MM.1S (cell line): Measurements from ENCODE around the gene RGS17.

Experiments used
- DNase-seq: peaks from one replicate; pipeline ENCODE4 v3.0.0-alpha.2; 2015
- H2AFZ ChIP-seq: fragments of 300-600 bp; sonication (generic); 2 replicates; pipeline ENCODE4 v1.6.0; 2016; ENCODE audit warnings: antibody characterized with exemption, low read length
- H3F3A ChIP-seq: fragments of 300-600 bp; sonication (generic); 2 replicates; pipeline ENCODE4 v1.6.1; 2016; ENCODE audit warnings: mild to moderate bottlenecking, antibody characterized with exemption, low read length, moderate library complexity, mixed read lengths; ENCODE audit not compliant: insufficient read depth
- H3K27ac ChIP-seq: fragments of 300-600 bp; sonication (generic); 2 replicates; pipeline ENCODE4 v1.5.1; 2016; ENCODE audit warnings: mild to moderate bottlenecking, low read length
- H3K27me3 ChIP-seq: fragments of 300-600 bp; sonication (generic); replicated peaks from 2 replicates; pipeline ENCODE4 v1.6.0; 2016; ENCODE audit warnings: low read length; ENCODE audit not compliant: insufficient read depth
- H3K36me3 ChIP-seq: fragments of 300-600 bp; sonication (generic); replicated peaks from 2 replicates; pipeline ENCODE4 v1.6.1; 2016; ENCODE audit warnings: mild to moderate bottlenecking, low read length, mixed read lengths; ENCODE audit not compliant: insufficient read depth
- H3K4me1 ChIP-seq: fragments of 300-600 bp; sonication (generic); 2 replicates; pipeline ENCODE4 v1.6.1; 2016; ENCODE audit warnings: low read length, mixed read lengths
- H3K4me2 ChIP-seq: fragments of 300-600 bp; sonication (generic); 2 replicates; pipeline ENCODE4 v1.6.0; 2016; ENCODE audit warnings: low read depth, low read length
- H3K4me3 ChIP-seq: fragments of 300-600 bp; sonication (generic); 2 replicates; pipeline ENCODE4 v1.5.1; 2016; ENCODE audit warnings: low read length, mixed read lengths
- H3K79me2 ChIP-seq: fragments of 300-600 bp; sonication (generic); 2 replicates; pipeline ENCODE4 v1.6.1; 2016; ENCODE audit warnings: mixed run types, low read length, mixed read lengths
- H3K9ac ChIP-seq: fragments of 300-600 bp; sonication (generic); 2 replicates; pipeline ENCODE4 v1.6.1; 2016; ENCODE audit warnings: low read length, mixed read lengths
- H3K9me2 ChIP-seq: fragments of 300-600 bp; sonication (generic); replicated peaks from 2 replicates; pipeline ENCODE4 v1.6.1; 2016; ENCODE audit warnings: mild to moderate bottlenecking, low read length, mixed read lengths; ENCODE audit not compliant: insufficient read depth
- H3K9me3 ChIP-seq: fragments of 300-600 bp; sonication (generic); replicated peaks from 2 replicates; pipeline ENCODE4 v1.6.1; 2016; ENCODE audit warnings: mild to moderate bottlenecking, low read length, mixed read lengths; ENCODE audit not compliant: insufficient read depth
- H4K20me1 ChIP-seq: fragments of 300-600 bp; sonication (generic); 2 replicates; pipeline ENCODE4 v1.6.1; 2016; ENCODE audit warnings: mild to moderate bottlenecking, low read length, moderate library complexity, mixed read lengths; ENCODE audit not compliant: insufficient read depth
- EZH2 ChIP-seq: fragments of 300-600 bp; sonication (generic); optimal IDR thresholded peaks from 2 replicates; pipeline ENCODE3; 2017; ENCODE audit warnings: low read depth, mild to moderate bottlenecking, antibody characterized with exemption, low read length, mixed read lengths
- EZH2phosphoT487 ChIP-seq: fragments of 300-600 bp; sonication (generic); IDR thresholded peaks from 2 replicates; pipeline ENCODE4 v1.6.1; 2018; ENCODE audit warnings: antibody characterized with exemption, low read length
- TF ChIP-seq, protein P1 (sequence below): fragments of 300-600 bp; sonication (generic); IDR thresholded peaks from 2 replicates; pipeline ENCODE4 v1.5.1; 2016; ENCODE audit warnings: antibody characterized with exemption, low read length, mixed read lengths

Gene RGS17

GRCh38 chr6:153108315-153108714 is 22.8 kb downstream of the RGS17 start:
- Histone ChIP-seq H2AFZ (no peak overlapping the region), H3K9me2 (no peaks in the 10 kb centered on the region), H3K27ac (no peak overlapping the region), H3K9me3 (no peaks in the 10 kb centered on the region), H3K36me3 (no peaks in the 10 kb centered on the region), H3K79me2 (no peaks in the 10 kb centered on the region), H3K9ac (no peak overlapping the region), H4K20me1 (no peaks in the 10 kb centered on the region), H3K4me3 (no peak overlapping the region), H3K27me3 (no peaks in the 10 kb centered on the region), H3F3A (no peaks in the 10 kb centered on the region), H3K4me2 (no peak overlapping the region), H3K4me1 (no peaks in the 10 kb centered on the region)
- no peak for TF ChIP-seq EZH2
- TF ChIP-seq, protein P1, sequence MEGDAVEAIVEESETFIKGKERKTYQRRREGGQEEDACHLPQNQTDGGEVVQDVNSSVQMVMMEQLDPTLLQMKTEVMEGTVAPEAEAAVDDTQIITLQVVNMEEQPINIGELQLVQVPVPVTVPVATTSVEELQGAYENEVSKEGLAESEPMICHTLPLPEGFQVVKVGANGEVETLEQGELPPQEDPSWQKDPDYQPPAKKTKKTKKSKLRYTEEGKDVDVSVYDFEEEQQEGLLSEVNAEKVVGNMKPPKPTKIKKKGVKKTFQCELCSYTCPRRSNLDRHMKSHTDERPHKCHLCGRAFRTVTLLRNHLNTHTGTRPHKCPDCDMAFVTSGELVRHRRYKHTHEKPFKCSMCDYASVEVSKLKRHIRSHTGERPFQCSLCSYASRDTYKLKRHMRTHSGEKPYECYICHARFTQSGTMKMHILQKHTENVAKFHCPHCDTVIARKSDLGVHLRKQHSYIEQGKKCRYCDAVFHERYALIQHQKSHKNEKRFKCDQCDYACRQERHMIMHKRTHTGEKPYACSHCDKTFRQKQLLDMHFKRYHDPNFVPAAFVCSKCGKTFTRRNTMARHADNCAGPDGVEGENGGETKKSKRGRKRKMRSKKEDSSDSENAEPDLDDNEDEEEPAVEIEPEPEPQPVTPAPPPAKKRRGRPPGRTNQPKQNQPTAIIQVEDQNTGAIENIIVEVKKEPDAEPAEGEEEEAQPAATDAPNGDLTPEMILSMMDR: no peak
- DNase-seq: no peak

GRCh38 chr6:153106021-153106420 is 25.1 kb downstream of the RGS17 start:
- H3K36me3 ChIP-seq: no peaks in the 10 kb centered on the region
- no peak for TF ChIP-seq EZH2phosphoT487
- no peak for TF ChIP-seq EZH2
- TF ChIP-seq, protein P1: no peak
- no peak overlapping the region for H3K4me2 ChIP-seq
- no peaks in the 10 kb centered on the region for H3K9me3 ChIP-seq
- H4K20me1 ChIP-seq: no peaks in the 10 kb centered on the region
- no peak for DNase-seq
- H3K27me3 ChIP-seq: no peaks in the 10 kb centered on the region
- no peaks in the 10 kb centered on the region for H3K79me2 ChIP-seq
- H3F3A ChIP-seq: no peaks in the 10 kb centered on the region
- H3K27ac ChIP-seq: no peak overlapping the region
- H2AFZ ChIP-seq: no peak overlapping the region
- no peaks in the 10 kb centered on the region for H3K4me1 ChIP-seq
- no peaks in the 10 kb centered on the region for H3K9me2 ChIP-seq
- no peak overlapping the region for H3K9ac ChIP-seq
- no peak overlapping the region for H3K4me3 ChIP-seq

DNA sequence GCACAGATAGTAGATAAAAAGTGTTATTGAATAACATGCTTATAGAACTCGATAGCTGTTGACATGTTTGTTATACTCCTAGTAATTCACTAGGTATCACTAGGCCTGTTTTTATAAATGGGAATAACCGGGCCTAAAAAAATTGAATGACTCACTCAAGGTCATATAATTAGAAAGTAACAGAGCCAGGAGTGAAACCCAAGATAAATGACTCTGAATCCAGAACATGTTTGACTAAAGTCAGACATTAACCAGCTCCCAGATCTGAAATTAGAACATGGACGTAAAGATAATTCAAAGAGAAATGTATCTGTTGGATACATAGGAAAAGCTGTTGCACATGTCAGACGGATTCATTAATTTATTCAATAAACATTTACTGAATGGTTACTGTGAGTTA is 26.9 kb downstream of the RGS17 start:
- Histone ChIP-seq H3K9me2 (no peaks in the 10 kb centered on the region), H2AFZ (no peak overlapping the region), H3K4me2 (no peak overlapping the region), H3K36me3 (no peaks in the 10 kb centered on the region), H4K20me1 (no peaks in the 10 kb centered on the region), H3F3A (no peaks in the 10 kb centered on the region), H3K4me3 (no peak overlapping the region), H3K27ac (no peak overlapping the region), H3K4me1 (no peaks in the 10 kb centered on the region), H3K79me2 (no peaks in the 10 kb centered on the region), H3K9me3 (no peaks in the 10 kb centered on the region), H3K9ac (no peak overlapping the region), H3K27me3 (no peaks in the 10 kb centered on the region)
- no peak for DNase-seq
- no peak for TF ChIP-seq EZH2
- no peak for TF ChIP-seq EZH2phosphoT487

DNA sequence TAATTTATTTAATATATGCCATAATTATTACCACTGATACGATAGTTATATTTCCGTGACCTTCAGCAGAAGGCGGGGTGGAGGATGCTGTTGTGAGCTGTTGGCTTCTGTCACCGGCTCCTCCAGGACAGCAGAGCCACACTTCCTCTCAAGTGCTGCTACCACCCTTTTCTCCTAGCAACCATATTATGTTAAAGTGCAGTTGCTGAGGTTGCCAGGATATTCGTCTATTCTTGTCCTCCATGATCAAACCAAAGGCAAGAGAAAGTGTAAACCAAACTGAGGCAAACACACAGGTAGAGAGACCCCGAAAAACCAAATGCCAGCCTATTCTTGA is 27.8 kb downstream of the RGS17 start:
- Histone ChIP-seq H3K27ac (no peak overlapping the region), H3K36me3 (no peaks in the 10 kb centered on the region), H3K27me3 (no peaks in the 10 kb centered on the region), H3K4me3 (no peak overlapping the region), H3F3A (no peaks in the 10 kb centered on the region), H4K20me1 (no peaks in the 10 kb centered on the region), H3K9ac (no peak overlapping the region), H3K9me3 (no peaks in the 10 kb centered on the region), H2AFZ (no peak overlapping the region), H3K79me2 (no peaks in the 10 kb centered on the region), H3K4me1 (0 out of 2 replicates have a peak, but pooled peaks cover 3% of the 10 kb centered on the region), H3K4me2 (no peak overlapping the region), H3K9me2 (no peaks in the 10 kb centered on the region)
- TF ChIP-seq, protein P1: no peak
- TF ChIP-seq EZH2phosphoT487: no peak
- no peak for TF ChIP-seq EZH2
- DNase-seq: no peak
